ENCODE results near the gene FBXO40.

DNA sequence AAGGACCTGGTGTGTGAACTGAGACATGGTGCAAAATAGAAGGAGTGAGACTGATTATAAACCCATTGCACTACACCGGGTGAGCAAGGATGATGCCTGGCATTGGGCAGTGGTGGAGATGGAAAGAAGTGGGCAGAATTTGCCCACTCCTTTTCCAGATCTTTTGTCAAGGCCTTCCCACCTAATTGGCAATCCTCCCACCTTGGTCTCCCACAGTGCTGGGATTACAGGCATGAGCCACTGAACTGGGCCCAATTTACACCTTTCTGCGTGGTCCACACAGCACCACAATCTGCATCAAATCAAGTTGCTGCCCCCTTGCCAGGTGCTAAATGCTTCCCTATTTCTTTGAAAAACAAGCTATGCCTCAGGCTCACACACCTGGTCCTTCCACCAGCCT, 5.4 kb downstream of the FBXO40 start:
- TF ChIP-seq, protein P1, sequence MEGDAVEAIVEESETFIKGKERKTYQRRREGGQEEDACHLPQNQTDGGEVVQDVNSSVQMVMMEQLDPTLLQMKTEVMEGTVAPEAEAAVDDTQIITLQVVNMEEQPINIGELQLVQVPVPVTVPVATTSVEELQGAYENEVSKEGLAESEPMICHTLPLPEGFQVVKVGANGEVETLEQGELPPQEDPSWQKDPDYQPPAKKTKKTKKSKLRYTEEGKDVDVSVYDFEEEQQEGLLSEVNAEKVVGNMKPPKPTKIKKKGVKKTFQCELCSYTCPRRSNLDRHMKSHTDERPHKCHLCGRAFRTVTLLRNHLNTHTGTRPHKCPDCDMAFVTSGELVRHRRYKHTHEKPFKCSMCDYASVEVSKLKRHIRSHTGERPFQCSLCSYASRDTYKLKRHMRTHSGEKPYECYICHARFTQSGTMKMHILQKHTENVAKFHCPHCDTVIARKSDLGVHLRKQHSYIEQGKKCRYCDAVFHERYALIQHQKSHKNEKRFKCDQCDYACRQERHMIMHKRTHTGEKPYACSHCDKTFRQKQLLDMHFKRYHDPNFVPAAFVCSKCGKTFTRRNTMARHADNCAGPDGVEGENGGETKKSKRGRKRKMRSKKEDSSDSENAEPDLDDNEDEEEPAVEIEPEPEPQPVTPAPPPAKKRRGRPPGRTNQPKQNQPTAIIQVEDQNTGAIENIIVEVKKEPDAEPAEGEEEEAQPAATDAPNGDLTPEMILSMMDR (conservative IDR thresholded peaks at IDR 0.05; ENCODE audit: low read length) = no peak
- no peak for TF ChIP-seq EZH2phosphoT487 (IDR thresholded peaks at IDR 0.05; ENCODE audit: borderline replicate concordance)
